T-helper 2 cell (primary cell): ENCODE measurements around the gene IKBKE.
A peak's percentile ranks its signal among the peaks of the same experiment; 100 is the strongest.

ENCODE experiments used
- DNase-seq, 5 experiments: peaks; one replicate each; pipeline versions ENCODE4 v3.0.0 to v3.0.0-alpha.2; 2012 to 2022

Gene IKBKE

GRCh38 chr1:206514813-206515387 is 44.6 kb downstream of the IKBKE start:
- no peak for DNase-seq

DNA sequence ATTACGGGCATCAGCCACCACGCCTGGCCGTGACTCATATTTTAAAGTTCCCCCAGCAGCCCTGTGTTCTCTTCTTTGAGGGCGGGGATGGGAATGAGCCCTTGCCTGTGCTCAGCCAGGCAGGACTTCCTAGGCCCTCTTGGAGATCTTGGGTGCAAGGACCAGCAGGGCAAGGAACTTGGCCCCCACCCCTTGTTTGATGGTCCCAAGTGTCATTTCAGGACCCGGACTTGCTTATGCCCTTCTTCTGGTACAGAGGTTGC is 46.4 kb downstream of the IKBKE start:
- no peak for DNase-seq

GRCh38 chr1:206517784-206518183 is 47.5 kb downstream of the IKBKE start:
- DNase-seq = no peak

- DNase-seq = no peak
These were observed 47.9 kb downstream of the IKBKE start for GRCh38 chr1:206518206-206518605.

GRCh38 chr1:206518743-206519142 is 48.5 kb downstream of the IKBKE start:
- no peak for DNase-seq

DNA sequence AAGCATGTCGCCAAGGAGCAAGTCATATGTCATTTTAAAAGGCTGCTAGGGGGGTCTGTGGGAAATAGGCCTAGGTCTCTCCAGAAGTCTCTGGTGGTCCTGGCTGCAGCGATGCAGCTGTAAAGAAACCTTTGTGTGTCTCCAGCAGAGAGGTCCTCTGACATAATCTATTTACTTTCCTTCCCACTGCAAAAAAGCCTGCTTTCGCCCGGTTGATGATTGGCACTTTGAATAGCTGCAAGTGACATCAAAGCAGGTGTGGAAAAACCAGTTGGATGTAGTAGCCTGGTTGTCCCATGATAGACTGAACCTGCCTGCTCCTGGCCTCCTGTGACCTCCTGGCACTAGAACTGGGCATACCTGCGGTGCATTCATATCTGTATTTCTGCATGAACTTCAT is 50.9 kb downstream of the IKBKE start:
- no peak for DNase-seq

- DNase-seq = no peak
These were observed 51.6 kb downstream of the IKBKE start for GRCh38 chr1:206521694-206522402.

DNA sequence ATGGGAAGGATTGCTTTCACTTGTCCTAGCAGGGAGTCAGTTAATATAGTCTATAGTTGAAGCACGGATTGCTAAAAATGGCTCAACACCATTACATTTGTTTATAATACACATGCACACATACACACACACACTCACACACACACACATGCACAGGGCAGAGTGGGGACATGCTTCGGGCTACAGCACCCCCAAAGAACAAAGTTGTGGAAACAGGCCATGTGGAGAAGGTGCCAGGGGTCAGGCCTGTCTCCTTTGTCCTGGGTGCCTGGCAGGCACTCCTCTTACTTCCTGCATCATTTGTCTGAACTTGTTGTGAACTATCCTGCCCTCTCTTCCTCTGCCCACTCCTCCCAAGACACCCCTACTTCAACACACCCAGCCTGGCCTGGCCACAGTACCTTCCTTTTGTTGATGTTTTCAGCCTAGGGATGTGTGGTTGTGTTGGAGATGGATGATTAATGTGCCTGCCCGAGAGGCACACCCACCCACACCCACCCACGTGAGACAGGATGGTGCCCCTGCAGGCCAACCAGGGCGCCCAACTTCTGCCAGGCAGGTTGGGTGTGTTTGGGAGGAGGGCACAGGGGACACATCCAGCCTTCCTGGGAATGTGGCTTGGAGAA is 54.6 kb downstream of the IKBKE start:
- DNase-seq = peak in 1 of 5 experiments; percentile 27

DNA sequence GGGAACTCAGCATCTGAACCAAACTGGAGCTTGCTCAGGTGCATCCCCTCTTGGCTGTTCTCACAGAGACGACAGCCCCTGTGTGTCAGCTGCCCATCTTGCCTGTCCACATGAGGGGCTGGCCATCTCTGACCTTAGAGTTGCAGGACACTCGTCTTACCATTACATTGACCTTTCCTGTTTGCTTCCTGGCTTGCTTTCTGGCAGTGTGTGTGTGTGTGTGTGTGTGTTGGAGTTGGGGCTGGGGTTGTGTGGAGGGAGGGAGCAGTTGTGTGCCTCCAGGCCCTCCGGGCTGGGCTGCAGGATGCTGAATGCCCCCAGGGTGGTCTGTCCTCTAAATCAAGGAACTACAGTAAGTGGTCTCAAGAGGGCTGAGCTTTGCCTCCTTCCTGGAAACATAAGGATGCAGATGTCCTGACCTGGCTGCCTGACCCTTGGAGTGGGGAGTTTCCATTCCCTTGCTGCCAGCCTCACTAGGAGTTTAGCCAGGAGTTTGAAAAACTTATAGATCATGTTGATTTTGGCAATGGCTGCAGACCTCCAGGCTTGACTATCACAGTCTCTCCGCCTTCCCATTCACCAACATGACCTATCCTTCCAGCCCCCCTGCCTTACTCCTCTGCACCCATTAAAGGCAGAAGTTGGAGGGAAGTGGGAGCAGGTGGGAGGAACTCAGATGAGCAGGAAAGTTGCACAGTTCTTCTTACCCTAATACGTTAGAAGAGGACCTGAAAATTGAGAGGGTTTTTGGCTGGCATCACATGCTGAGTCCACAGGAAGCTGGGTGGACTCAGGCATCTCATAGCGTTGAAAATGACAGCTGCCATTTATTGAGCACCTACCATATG is 56.0 kb downstream of the IKBKE start:
- DNase-seq = no peak

DNA sequence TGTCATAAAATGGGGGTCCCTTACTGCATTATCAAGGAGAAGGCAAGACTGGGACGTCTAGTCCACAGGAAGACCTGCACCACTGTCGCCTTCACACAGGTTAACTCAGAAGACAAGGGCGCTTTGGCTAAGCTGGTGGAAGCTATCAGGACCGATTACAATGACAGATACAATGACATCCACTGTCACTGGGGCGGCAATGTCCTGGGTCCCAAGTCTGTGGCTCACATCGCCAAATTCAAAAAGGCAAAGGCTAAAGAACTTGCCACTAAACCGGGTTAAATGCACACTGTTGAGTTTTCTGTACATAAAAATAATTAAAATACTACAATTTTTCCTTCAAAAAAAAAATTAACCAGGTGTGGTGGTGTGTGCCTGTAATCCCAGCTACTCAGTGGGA is 59.1 kb downstream of the IKBKE start:
- DNase-seq = no peak

GRCh38 chr1:206532368-206532767 is 62.1 kb downstream of the IKBKE start:
- DNase-seq = no peak

GRCh38 chr1:206534552-206534951 is 64.3 kb downstream of the IKBKE start:
- no peak for DNase-seq

GRCh38 chr1:206535853-206536188 is 65.5 kb downstream of the IKBKE start:
- no peak for DNase-seq

DNA sequence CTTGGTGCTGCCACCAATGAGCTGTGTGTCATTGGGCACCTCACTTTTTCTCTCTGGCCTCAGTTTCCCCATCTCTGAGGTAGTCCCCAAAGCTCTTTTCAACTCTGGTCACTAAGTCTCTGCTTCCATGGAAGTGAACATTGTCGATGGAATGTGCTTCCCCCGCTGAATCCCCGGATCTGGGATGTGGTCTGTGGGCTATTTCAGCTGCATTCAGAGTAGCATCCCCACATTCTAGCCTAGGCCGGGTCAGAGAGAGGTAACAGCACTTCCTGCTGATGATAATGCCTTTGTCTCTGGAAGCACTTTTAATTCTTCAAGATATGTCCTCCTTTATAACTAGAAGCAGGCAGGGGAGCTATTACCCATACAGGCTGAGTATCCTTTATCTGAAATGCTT is 66.9 kb downstream of the IKBKE start:
- no peak for DNase-seq

DNA sequence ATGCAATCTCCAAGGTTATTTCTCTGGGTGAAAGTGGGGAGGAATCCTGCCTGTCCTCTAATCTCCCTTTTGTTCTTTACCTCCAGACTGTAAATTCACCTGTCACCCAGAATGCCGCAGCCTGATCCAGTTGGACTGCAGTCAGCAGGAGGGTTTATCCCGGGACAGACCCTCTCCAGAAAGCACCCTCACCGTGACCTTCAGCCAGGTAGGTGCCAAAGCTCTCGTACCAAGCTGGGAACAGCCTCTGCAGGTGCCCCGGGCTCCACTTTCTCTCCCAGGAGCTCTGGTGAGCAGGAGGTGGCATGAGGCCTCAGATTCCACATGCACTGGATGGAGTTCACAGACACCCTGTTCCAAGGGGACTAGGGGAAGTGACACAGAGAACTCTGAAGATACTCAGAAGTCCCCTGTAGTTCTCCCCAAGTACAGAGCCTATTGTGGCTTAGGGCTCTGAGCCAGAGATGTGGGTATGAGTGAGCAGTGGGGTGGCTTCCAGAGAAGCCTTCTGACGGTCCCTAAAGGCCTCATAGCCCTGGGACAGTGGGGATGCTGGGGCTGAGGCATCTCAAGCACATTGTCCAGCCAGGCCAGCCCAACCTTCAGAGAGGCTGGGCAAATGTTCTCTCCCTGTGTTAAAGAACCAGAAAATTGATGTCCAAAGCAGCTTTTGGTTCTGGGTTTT is 68.0 kb downstream of the IKBKE start:
- peak in 1 of 5 experiments; percentile 5 for DNase-seq

DNA sequence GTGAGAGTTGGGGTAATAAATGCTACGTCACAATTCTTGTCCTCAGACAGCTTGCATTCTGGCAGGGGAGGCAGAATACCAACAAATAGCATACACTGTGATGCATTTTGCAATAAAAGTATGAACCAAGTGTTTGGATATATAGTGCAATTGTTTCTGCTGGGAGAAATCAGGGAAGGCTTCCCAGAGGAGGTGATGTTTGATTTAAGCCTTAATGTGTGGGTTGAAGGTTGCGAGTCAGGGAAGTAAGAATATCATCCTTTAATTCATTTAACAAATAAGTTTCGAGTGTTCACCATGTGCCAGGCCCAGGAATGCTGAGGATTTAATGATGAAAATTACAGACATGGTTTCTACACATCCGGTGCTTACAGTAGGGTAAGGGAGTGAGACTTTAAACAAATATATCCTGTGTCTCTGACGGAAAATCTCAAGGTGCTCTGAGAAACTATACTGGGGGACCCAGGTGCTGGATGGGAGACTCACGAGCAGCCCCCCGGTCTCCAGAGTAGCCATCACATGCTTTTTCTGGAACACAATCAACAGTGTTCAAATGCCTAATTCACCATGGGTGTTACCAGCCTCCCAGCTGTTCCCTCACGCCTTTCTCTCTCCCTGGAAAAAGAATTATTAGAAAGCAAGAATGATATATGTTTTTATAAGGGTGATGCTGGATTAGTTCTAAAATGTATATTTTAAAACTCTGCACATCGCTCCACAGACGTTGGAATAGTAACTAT is 68.8 kb downstream of the IKBKE start:
- DNase-seq = no peak

GRCh38 chr1:206540044-206540780 is 69.9 kb downstream of the IKBKE start:
- no peak for DNase-seq

DNA sequence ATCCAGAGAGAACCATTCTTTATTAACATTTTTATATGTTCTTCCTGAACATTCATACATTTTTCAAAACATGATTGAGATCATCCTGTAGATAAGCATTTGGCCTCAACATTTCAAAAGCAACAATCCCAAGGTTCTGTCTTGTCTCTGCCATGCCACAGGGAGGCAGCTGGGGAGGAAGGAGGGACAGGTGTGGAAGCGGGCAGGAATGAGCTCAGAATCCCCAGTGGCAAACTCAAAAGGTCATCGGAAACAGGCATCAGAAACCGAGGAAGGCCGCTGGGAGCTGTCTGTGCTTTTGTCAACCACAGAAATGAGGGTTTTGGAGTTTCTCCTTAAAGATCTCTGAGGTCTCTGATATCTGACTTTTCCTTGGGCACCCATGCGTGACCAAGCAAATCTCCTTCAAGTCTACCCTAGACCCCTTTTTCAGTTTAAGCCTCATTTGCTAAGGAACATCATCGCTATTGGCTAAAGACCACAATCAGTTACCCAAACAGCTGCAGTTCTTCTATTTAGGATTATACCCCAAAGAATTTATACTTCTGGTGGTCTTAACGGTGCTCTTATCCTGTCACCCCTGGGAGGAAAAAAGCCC is 71.1 kb downstream of the IKBKE start:
- DNase-seq = no peak

DNA sequence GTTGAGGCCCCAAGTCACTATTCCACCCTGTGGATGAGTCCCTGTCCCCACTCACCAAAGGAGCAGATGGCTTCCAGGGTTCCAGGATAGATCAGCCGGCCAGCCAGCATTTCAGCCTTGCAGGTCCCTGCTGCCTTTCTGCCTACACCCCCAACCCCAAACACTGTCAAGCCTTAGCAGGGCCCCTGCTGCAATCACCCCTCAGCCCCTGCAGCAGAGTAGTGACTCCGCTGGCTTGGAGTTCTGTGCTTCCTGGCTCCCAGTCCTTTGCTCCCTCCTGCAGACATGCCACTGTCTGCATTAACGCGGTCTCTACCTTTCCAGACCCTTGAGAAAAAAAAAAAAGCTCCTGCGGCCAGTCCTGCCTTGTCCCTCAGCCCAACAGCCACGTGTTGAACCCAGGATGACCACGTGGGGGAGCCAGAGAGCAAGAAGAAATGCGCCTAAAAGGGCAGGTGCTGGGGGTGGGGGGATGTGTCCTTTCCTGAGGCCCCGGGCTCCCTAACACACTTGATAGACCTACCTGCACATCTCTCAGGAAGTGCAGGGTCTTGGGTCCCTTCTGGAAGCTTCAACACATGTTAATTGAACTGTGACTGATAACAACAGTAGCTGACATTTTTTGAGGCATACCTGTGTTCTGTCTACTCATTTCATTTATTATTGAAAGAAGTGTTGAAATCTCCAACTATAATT is 74.4 kb downstream of the IKBKE start:
- DNase-seq = peak; percentile 66 to 75 (median 70)

DNA sequence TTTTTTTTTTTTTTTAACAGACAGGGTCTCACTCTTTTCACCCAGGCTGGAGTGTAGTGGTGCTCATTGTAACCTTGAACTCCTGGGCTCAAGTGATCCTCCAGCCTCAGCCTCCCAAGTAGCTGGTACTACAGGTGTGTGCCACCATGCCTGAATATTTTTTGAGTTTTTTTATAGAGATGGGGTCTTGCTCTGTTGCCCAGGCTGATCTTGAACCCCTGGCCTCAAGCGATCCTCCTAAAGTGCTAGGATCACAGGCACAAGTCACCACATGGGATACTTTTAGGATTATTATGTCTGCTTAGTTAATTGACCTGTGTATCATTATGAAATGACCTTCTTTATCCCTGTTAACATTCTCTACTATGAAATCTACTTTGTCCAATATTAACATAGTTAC is 75.1 kb downstream of the IKBKE start:
- no peak for DNase-seq
